ENCODE measurements around the gene TSPAN5.

Gene TSPAN5

GRCh38 chr4:98566361-98567008 lies 91.9 kb downstream of the TSPAN5 start:
- H3K27me3 ChIP-seq (ENCODE audit: control insufficient read depth, insufficient read depth, low read length), result no peaks in the 10 kb centered on the region
- H3K4me3 ChIP-seq (ENCODE audit: low read length), result no peak overlapping the region
- peak overlapping the region; percentile 72 for H3K27ac ChIP-seq (ENCODE audit: low read depth, low read length)
- H3K4me1 ChIP-seq (ENCODE audit: control insufficient read depth, insufficient read depth, low read length), result peaks cover 21% of the 10 kb centered on the region
- H3K9ac ChIP-seq (ENCODE audit: low read length), result no peak overlapping the region
- H3K36me3 ChIP-seq (ENCODE audit: control insufficient read depth, insufficient read depth, low read length), result no peaks in the 10 kb centered on the region

GRCh38 chr4:98565681-98566301 lies 92.6 kb downstream of the TSPAN5 start:
- Histone ChIP-seq H3K36me3 (ENCODE audit: control insufficient read depth, insufficient read depth, low read length) (no peaks in the 10 kb centered on the region), H3K4me1 (ENCODE audit: control insufficient read depth, insufficient read depth, low read length) (peaks cover 21% of the 10 kb centered on the region), H3K9ac (ENCODE audit: low read length) (no peak overlapping the region), H3K27me3 (ENCODE audit: control insufficient read depth, insufficient read depth, low read length) (no peaks in the 10 kb centered on the region), H3K4me3 (ENCODE audit: low read length) (no peak overlapping the region), H3K27ac (ENCODE audit: low read depth, low read length) (peak overlapping the region; percentile 72)

- Histone ChIP-seq H3K9ac (ENCODE audit: low read length) (no peak overlapping the region), H3K4me1 (ENCODE audit: control insufficient read depth, insufficient read depth, low read length) (peaks cover 21% of the 10 kb centered on the region), H3K36me3 (ENCODE audit: control insufficient read depth, insufficient read depth, low read length) (no peaks in the 10 kb centered on the region), H3K27ac (ENCODE audit: low read depth, low read length) (peak overlapping the region; percentile 7), H3K27me3 (ENCODE audit: control insufficient read depth, insufficient read depth, low read length) (no peaks in the 10 kb centered on the region), H3K4me3 (ENCODE audit: low read length) (no peak overlapping the region)
Measured at GRCh38 chr4:98564852-98565251, 93.6 kb downstream of the TSPAN5 start.

DNA sequence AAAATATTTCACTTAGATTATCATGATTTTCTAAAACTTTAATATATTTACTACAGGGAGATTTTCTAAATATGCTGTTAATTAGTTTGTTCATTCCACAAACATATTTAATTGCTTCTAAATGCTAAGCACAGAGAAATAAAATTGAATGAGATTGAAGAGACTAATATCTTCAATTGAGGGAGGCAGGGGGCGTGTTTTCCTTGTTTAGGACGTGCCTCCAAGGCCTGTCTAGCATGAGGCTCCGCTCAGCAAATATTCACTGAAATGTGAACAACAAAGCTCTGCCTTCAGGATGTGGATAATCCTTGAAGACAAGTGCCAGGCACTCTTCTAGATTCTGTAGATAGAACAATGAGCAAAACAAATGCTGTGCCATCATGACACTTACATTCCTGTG lies 98.1 kb downstream of the TSPAN5 start:
- H3K36me3 ChIP-seq (ENCODE audit: control insufficient read depth, insufficient read depth, low read length), result no peaks in the 10 kb centered on the region
- no peak overlapping the region for H3K9ac ChIP-seq (ENCODE audit: low read length)
- H3K4me3 ChIP-seq (ENCODE audit: low read length), result no peak overlapping the region
- no peak overlapping the region for H3K27ac ChIP-seq (ENCODE audit: low read depth, low read length)
- H3K27me3 ChIP-seq (ENCODE audit: control insufficient read depth, insufficient read depth, low read length), result no peaks in the 10 kb centered on the region
- peaks cover 11% of the 10 kb centered on the region for H3K4me1 ChIP-seq (ENCODE audit: control insufficient read depth, insufficient read depth, low read length)

DNA sequence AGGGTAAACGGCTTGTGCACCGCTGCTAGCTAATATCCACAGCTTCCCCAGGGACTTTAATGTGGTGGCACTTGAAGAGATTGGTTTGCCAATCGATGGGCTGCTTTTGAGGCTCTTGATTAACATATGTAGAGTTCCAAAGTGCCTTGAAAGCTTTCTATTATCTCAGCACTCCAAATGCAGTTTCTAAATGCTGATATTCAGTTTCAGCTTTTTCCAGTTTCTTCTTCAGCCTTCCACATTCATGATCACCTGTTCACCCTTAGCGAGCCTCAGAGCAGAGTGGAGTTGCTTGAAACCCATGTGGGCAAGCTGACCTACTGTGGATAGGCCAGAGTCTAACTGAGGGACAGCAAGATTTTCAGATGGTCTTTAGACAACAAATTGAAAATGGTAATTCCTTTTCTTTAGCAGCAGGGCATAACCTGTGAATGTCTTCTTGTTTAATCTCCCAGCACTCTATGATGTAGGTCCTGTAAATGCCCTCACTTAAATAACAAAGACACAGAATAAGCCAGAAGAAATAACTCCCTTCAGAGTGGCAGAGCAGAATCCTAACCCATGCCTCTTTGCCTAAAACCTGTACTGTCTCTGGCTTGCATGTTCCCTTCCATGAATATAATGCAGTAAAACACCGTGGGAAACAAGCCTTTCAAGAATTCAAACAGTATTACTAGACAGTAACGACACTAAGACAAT lies 99.8 kb downstream of the TSPAN5 start:
- H3K9ac ChIP-seq (ENCODE audit: low read length), result no peak overlapping the region

DNA sequence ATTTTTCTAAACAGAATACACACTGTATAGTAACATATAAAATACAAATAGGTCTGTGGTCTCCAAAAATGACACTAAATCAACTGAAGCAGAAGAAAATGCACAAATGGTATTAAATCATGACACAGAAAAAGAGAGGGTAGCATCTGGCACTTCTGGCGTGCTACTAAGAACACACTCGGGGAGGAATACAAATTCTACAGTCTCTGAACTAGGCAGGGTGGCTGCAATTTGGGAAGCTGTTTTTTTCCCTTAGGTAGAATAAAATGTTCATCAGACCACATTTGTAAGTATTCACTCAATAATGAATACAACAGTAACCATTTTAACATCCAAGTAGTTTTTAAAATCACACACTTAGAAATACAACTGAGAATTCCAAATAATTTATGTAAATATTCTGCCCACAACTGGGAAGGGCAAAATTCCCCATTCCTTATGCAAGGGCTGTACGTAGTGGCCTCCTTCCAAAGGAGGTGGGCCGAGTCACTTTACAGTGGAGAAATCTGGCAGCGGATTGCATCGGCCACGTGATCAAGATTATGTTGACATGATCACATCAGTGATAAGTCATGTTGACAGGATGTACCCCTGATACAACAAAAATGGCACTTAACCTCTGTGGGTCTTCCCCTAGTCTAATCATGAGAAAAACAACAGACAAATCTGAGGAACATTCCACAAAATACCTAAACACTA lies 101.1 kb downstream of the TSPAN5 start:
- no peak overlapping the region for H3K9ac ChIP-seq (ENCODE audit: low read length)
- H3K4me3 ChIP-seq (ENCODE audit: low read length), result no peak overlapping the region
- H3K36me3 ChIP-seq (ENCODE audit: control insufficient read depth, insufficient read depth, low read length), result no peaks in the 10 kb centered on the region
- no peaks in the 10 kb centered on the region for H3K27me3 ChIP-seq (ENCODE audit: control insufficient read depth, insufficient read depth, low read length)
- H3K27ac ChIP-seq (ENCODE audit: low read depth, low read length), result peak overlapping the region; percentile 11
- H3K4me1 ChIP-seq (ENCODE audit: control insufficient read depth, insufficient read depth, low read length), result peaks cover 6% of the 10 kb centered on the region

More for the DNA sequence above, 99.8 kb downstream of the TSPAN5 start:
- peaks cover 6% of the 10 kb centered on the region for H3K4me1 ChIP-seq (ENCODE audit: control insufficient read depth, insufficient read depth, low read length)
- H3K4me3 ChIP-seq (ENCODE audit: low read length), result no peak overlapping the region
- no peaks in the 10 kb centered on the region for H3K27me3 ChIP-seq (ENCODE audit: control insufficient read depth, insufficient read depth, low read length)
- no peak overlapping the region for H3K27ac ChIP-seq (ENCODE audit: low read depth, low read length)
- no peaks in the 10 kb centered on the region for H3K36me3 ChIP-seq (ENCODE audit: control insufficient read depth, insufficient read depth, low read length)

GRCh38 chr4:98556451-98556850 lies 102.0 kb downstream of the TSPAN5 start:
- Histone ChIP-seq H3K27me3 (ENCODE audit: control insufficient read depth, insufficient read depth, low read length) (no peaks in the 10 kb centered on the region), H3K9ac (ENCODE audit: low read length) (no peak overlapping the region), H3K4me1 (ENCODE audit: control insufficient read depth, insufficient read depth, low read length) (peaks cover 6% of the 10 kb centered on the region), H3K27ac (ENCODE audit: low read depth, low read length) (no peak overlapping the region), H3K36me3 (ENCODE audit: control insufficient read depth, insufficient read depth, low read length) (no peaks in the 10 kb centered on the region), H3K4me3 (ENCODE audit: low read length) (no peak overlapping the region)

- Histone ChIP-seq H3K27ac (ENCODE audit: low read depth, low read length) (no peak overlapping the region), H3K4me1 (ENCODE audit: control insufficient read depth, insufficient read depth, low read length) (peaks cover 6% of the 10 kb centered on the region), H3K9ac (ENCODE audit: low read length) (no peak overlapping the region)
Measured at GRCh38 chr4:98555798-98556445, 102.5 kb downstream of the TSPAN5 start.

DNA sequence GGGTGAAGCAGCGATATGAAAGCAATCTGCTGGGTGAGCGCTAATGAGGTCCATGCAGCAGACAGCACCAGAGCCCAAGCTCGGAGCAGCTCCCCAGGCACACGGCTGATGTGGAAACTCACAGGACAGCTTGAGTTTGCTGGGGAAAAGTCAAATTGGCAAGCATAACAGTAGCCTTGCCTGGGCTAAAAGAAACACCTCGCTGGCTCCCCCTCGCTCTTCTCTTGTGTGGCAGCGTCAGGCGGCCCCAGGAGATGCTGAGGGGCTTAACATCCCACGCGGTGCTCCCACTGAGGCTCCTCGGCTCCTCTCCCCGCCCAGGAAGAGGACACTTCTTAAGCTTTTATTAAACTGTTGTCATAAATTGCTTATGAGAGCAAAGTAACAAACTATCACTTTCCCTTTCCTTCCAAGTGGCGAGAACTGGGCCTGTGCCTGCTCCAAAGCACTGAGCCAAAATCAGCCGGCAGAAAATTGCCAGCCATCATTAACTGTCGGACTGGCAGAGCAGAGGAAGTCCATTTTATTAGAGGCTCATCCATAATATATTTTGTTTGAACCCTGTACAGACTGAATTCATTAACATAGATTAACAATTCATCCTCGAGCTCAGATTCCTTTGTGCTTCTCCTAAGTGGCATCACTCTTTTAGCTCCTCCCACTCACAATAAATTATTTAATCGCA lies 111.4 kb downstream of the TSPAN5 start:
- Histone ChIP-seq H3K27ac (ENCODE audit: low read depth, low read length) (peak overlapping the region; percentile 83), H3K4me1 (ENCODE audit: control insufficient read depth, insufficient read depth, low read length) (no peaks in the 10 kb centered on the region), H3K9ac (ENCODE audit: low read length) (no peak overlapping the region), H3K4me3 (ENCODE audit: low read length) (peak overlapping the region; percentile 61), H3K36me3 (ENCODE audit: control insufficient read depth, insufficient read depth, low read length) (no peaks in the 10 kb centered on the region), H3K27me3 (ENCODE audit: control insufficient read depth, insufficient read depth, low read length) (no peaks in the 10 kb centered on the region)

More at GRCh38 chr4:98555798-98556445, 102.5 kb downstream of the TSPAN5 start:
- Histone ChIP-seq H3K27me3 (ENCODE audit: control insufficient read depth, insufficient read depth, low read length) (no peaks in the 10 kb centered on the region), H3K4me3 (ENCODE audit: low read length) (no peak overlapping the region), H3K36me3 (ENCODE audit: control insufficient read depth, insufficient read depth, low read length) (no peaks in the 10 kb centered on the region)

GRCh38 chr4:98544818-98545414 lies 113.5 kb downstream of the TSPAN5 start:
- Histone ChIP-seq H3K9ac (ENCODE audit: low read length) (no peak overlapping the region), H3K27me3 (ENCODE audit: control insufficient read depth, insufficient read depth, low read length) (no peaks in the 10 kb centered on the region), H3K27ac (ENCODE audit: low read depth, low read length) (no peak overlapping the region), H3K4me3 (ENCODE audit: low read length) (no peak overlapping the region), H3K4me1 (ENCODE audit: control insufficient read depth, insufficient read depth, low read length) (no peaks in the 10 kb centered on the region), H3K36me3 (ENCODE audit: control insufficient read depth, insufficient read depth, low read length) (no peaks in the 10 kb centered on the region)

DNA sequence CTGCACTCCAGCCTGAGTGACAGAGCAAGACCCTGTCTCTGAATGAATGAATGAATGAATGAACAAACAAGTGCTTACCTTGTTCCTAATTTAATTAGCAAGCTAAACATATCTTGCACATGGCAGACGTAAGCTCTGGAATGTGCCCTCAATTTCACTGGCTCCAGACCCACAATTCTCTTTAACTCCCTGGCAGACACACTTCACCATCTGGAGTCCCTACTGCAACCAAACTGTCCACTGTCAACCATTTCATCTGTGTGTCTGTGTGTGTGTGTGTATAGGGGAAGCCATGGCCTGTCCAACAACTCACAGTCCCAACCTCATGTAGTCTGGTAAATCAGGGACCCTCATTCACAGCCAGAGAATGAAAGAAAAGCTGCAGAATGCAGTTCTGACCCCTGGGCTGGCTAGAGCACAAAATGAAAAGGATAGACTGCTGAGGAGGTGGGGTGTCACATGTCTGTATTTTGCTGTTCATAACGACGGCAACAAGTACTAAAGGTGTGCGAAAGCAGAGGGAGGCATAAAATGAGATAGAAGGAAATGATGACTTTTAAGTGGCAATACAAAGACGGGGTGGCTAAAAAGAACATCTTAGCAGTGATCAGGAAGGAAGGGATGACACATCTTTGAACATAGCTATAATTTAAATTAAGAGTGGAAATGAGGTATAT lies 114.1 kb downstream of the TSPAN5 start:
- no peak overlapping the region for H3K4me3 ChIP-seq (ENCODE audit: low read length)
- no peak overlapping the region for H3K27ac ChIP-seq (ENCODE audit: low read depth, low read length)
- H3K36me3 ChIP-seq (ENCODE audit: control insufficient read depth, insufficient read depth, low read length), result no peaks in the 10 kb centered on the region
- no peaks in the 10 kb centered on the region for H3K4me1 ChIP-seq (ENCODE audit: control insufficient read depth, insufficient read depth, low read length)
- no peaks in the 10 kb centered on the region for H3K27me3 ChIP-seq (ENCODE audit: control insufficient read depth, insufficient read depth, low read length)
- no peak overlapping the region for H3K9ac ChIP-seq (ENCODE audit: low read length)
